Fibroblast of upper back skin (primary cell): Measurements from ENCODE around the gene TAL2.

Source experiments
- DNase-seq: peaks from one replicate; pipeline ENCODE4 v3.0.0-alpha.2; 2013

TAL2 gene

GRCh38 chr9:105662184-105663104, at the start of gene TAL2:
TSS of gene TAL2 (plus strand) at chr9:105662457. CDS start at chr9:105662497, 40 bp downstream.
- no peak for DNase-seq

- no peak for DNase-seq
Measured at GRCh38 chr9:105621001-105621400, 41.3 kb upstream of the TAL2 start.

GRCh38 chr9:105625088-105625487, 37.2 kb upstream of the TAL2 start:
- DNase-seq: no peak

GRCh38 chr9:105632807-105633206, 29.4 kb upstream of the TAL2 start:
- no peak for DNase-seq

- no peak for DNase-seq
Measured at GRCh38 chr9:105633411-105633810, 28.8 kb upstream of the TAL2 start.

- no peak for DNase-seq
Measured at GRCh38 chr9:105636331-105636730, 25.9 kb upstream of the TAL2 start.

GRCh38 chr9:105637787-105638395, 24.4 kb upstream of the TAL2 start:
- no peak for DNase-seq

- no peak for DNase-seq
Measured at GRCh38 chr9:105639936-105640335, 22.3 kb upstream of the TAL2 start.

- no peak for DNase-seq
Measured at GRCh38 chr9:105643795-105644194, 18.5 kb upstream of the TAL2 start.

- DNase-seq: no peak
Measured at GRCh38 chr9:105646879-105647594, 15.2 kb upstream of the TAL2 start.

- no peak for DNase-seq
Measured at GRCh38 chr9:105647595-105648349, 14.5 kb upstream of the TAL2 start.

GRCh38 chr9:105651806-105652205, 10.5 kb upstream of the TAL2 start:
- DNase-seq: no peak

GRCh38 chr9:105656131-105656921, 5.9 kb upstream of the TAL2 start:
- no peak for DNase-seq

- no peak for DNase-seq
Measured at GRCh38 chr9:105658351-105658750, 3.9 kb upstream of the TAL2 start.

- no peak for DNase-seq
Measured at GRCh38 chr9:105661011-105661410, 1.2 kb upstream of the TAL2 start.

- no peak for DNase-seq
Measured at GRCh38 chr9:105663914-105664313, 1.7 kb downstream of the TAL2 start.

- no peak for DNase-seq
Measured at GRCh38 chr9:105667867-105668266, 5.6 kb downstream of the TAL2 start.

- no peak for DNase-seq
Measured at GRCh38 chr9:105670315-105670714, 8.1 kb downstream of the TAL2 start.

- no peak for DNase-seq
Measured at GRCh38 chr9:105670775-105671174, 8.5 kb downstream of the TAL2 start.

- DNase-seq: no peak
Measured at GRCh38 chr9:105672711-105673234, 10.5 kb downstream of the TAL2 start.

GRCh38 chr9:105673850-105674387, 11.7 kb downstream of the TAL2 start:
- no peak for DNase-seq
